AML-193 (cell line): ENCODE results near the gene SULT1E1.

Experiments used
- DNase-seq, 2 experiments: peaks; one replicate each; lab custom pipeline; 2025; lab: John Stamatoyannopoulos, UW

SULT1E1 gene

DNA sequence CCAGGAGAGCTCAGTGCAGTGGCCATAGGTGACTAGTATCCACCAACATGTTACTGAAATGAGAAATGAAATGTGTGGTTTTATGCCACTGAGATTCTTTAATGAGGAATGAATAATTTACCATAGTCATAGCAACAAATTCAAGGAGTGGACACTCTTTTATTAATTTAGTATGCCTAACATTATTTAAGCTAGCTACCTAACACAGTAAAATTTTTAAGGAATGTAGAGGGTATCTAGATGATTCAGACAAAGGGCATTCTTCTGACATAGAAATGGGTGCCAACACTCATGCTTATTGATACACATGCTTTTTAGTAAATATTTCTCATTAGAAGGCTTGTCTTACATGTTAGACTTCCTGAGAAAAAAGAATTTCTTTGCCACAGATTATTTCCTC, 66.2 kb downstream of the SULT1E1 start:
- DNase-seq = no peak
